IPS-NIHi7 (cell line): Measurements from ENCODE around the gene CENPE.
"Not testable (repeated sequence)": the region's sequence is repeated elsewhere in the genome, so short reads cannot be mapped to it uniquely, and the experiment has no call there.

Source experiments
- DNase-seq: peaks from one replicate; pipeline ENCODE4 v3.0.0; 2012; ENCODE audit warnings: mixed read lengths; ENCODE audit errors: extremely low spot score

Gene CENPE

DNA sequence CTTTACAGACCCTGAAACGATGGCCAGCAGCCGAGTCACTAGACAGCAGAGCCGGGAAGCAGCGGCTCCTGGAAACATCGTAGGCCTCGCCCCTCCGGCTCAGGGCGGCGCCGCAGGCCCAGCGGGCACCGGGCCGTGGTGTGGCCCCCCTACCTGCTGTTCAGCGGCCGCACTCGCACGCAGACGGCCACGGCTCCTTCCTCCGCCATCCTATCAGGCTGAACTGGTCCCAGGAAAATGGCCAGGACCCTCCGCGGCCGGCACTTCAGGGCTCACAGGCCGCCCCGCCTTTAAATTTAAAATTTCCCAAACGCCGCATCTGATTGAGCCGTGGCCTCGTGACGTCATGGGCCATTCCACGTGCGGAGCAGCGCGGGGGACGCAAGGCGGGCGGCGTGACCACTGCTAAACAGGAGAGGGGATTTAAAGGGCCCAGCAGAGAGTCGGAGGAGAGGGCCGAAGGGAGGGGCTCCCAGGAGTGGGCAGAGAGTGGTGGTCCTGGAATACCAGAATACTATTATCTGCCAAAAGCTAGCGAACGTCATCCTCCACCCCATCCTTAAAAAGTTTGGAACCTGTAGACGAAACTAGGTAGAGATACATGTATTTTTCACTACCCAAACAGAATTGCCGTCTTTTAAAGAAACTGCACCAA is at the start of gene CENPE:
Gene CENPE, minus strand, starts transcription at position 233 of the 655 bp plus-strand sequence. Its CDS starts 24 bp downstream, at position 209.
- DNase-seq: peak; percentile 82

- no peak for DNase-seq
These were observed 46.1 kb upstream of the CENPE start for GRCh38 chr4:103244251-103244650.

- not testable (repeated sequence) for DNase-seq
These were observed 32.8 kb upstream of the CENPE start for GRCh38 chr4:103230938-103231337.

DNA sequence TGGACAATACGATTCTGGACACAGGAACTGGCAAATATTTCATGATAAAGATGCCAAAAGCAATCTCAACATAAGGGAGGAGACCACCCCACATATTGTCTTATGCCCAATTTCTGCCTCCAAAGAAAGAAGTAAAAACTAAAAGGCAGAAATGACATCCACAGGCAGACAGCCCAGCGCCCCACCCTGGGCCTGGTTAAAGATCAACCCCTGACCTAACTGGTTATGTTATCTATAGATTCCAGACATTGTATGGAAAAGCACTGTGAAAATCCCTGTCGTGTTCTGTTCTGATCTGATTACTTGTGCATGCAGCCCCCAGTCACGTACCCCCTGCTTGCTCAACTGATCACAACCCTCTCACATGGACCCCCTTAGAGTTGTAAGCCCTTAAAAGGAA is 25.4 kb upstream of the CENPE start:
- not testable (repeated sequence) for DNase-seq

DNA sequence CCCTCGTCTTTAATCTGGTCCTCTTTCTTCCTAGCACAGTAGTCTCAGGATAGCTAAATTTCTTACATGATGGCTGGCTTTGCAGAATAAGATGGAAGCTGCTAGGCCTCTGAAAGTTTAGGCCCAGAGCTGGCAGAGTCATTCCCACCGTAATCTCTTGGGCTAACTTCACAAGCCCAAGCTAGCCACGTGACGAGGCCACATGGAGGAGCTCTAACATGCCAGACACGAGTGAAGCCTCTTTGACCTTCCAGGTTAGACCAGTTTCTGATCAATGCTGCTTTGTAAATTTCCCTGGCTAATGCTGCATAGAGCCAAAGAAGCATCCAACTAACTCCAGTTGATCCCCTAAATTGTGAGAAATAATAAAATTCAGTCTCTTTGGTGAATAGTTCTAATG is 9.5 kb upstream of the CENPE start:
- DNase-seq: peak; percentile 51

GRCh38 chr4:103204111-103204510 is 6.0 kb upstream of the CENPE start:
- no peak for DNase-seq

DNA sequence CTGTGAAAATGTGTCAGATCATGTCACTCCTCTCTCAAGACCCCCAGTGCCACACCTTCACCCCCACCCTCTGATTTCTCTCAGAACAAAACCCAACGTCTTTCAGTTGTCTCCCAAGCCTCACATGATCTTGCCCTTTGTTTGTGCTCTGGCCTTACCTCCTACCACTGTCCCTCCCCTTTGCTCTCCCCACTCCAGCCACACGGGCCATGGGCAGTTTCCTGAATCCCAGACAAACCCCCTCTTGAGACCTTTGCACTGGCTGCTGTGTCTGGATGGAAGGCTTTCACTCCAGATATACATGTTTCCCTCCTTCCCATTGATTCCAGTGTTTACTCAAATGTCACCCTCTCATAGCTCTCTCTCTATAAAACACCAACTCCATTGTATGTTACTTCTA is 3.6 kb upstream of the CENPE start:
- DNase-seq: no peak

GRCh38 chr4:103201253-103201652 is 3.1 kb upstream of the CENPE start:
- DNase-seq: no peak

DNA sequence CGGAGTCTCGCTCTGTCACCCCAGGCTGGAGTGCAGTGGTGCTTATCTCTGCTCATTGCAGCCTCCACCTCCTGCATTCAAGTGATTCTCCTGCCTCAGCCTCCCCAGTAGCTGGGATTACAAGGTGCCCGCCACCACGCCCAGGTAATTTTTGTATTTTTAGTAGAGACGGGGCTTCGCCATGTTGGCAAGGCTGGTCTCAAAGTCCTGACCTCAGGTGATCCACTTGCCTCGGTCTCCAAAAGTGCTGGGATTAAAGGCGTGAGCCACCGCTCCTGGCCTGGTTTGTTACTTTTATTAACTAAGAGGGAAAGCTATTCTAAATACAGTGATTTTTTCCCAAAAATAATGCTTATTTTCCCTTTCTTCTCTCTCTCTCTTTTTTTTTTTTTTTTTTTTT is 866 bp upstream of the CENPE start:
- DNase-seq: no peak

GRCh38 chr4:103197765-103198110 is 405 bp downstream of the CENPE start:
- no peak for DNase-seq

DNA sequence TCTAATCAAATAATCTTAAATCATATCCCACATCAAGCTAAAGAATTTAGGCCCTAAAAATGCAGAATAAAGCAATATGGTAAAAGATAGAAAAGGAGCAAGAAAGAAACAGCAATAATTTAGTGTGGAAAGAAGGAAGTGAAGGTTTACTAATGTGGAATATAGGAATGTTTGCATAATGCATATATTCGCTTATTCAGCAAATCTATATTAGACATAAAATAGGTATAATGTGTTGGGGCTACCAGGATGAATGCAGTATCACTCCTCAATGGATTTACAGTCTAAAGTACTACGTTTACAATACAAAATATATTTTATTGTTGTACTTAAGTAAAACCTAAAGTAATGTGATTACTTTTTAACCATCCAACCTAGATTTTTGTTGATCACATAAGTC is 4.7 kb downstream of the CENPE start:
- DNase-seq: no peak

GRCh38 chr4:103171006-103171405 is 27.1 kb downstream of the CENPE start:
- DNase-seq: no peak

- not testable (repeated sequence) for DNase-seq
These were observed 28.4 kb downstream of the CENPE start for GRCh38 chr4:103169750-103170149.

DNA sequence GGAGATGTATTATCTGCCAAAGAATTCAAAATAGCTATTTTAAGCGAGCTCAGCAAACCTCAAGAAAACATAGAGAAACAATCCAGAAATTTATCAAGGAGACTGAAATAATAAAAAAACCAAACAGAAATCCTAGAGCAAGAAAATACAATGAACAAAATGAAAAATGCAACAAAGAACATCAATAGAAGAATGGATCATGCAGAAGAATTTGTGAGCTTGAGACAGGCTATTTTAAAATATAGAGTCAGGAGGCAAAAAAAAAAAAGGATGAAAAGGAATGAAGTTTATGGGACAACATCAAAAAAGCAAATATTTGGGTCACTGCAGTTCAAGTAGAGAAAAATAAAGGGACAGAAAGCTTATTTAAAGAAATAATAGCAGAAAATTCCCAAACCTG is 29.1 kb downstream of the CENPE start:
- DNase-seq: no peak

GRCh38 chr4:103162176-103162575 is 36.0 kb downstream of the CENPE start:
- no peak for DNase-seq

- DNase-seq: no peak
These were observed 39.4 kb downstream of the CENPE start for GRCh38 chr4:103158760-103159159.

GRCh38 chr4:103156106-103156505 is 42.0 kb downstream of the CENPE start:
- DNase-seq: no peak

- DNase-seq: no peak
These were observed 45.8 kb downstream of the CENPE start for GRCh38 chr4:103152381-103152780.

DNA sequence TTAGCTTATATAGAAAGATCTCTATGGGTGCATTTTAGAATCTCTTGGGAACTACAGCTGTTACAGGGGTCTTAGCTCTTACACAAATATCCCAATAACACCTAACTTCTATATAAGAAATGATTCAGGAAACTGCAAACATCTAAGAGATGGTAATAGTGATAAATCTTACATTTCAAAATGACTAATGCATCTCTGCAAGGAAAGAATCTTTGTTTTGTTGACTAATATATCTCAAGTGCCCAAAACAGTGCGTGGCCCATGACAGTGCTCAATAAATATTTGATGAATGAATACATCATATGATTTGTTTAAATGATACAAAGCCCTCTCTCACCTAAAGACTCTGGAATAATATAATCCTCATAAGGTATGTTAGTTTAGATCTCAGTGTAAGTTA is 47.5 kb downstream of the CENPE start:
- no peak for DNase-seq

DNA sequence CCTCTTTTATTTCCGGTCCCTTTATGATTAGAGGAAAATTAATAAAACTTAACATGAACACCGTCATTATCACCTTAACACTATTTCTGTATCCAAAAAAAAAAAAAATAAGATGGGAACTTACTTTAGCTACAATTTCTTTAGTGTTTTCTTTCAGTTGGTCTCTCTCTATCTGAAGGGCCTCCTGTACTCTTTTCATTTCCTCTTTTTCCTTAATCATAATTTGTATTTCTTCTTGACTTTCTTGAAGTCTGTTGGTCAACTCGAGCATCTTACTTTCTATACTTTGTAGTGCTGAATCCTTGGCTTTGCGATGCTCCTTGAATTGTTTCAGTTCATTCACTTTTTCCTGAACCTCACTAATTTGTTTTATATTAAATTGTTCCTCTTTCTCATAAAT is 53.2 kb downstream of the CENPE start:
- no peak for DNase-seq

DNA sequence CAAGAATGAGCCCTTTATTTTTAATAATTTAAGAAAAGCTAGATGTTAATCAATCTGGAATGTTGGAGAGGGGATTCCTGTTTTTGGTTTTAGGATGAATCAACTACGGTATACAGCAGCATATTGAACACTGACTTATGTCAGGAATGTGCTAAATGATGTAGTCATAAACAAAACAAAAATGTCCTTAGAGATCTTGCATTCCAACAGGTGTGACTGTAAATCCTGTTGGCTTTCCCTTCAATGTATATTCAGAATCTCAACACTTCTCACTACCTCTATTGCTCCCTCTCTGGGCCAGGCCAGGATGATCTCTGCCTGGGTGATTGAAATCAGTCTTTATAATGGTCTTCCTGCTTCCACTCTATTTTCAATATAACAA is 60.7 kb downstream of the CENPE start:
- no peak for DNase-seq

- DNase-seq: no peak
These were observed 61.3 kb downstream of the CENPE start for GRCh38 chr4:103136671-103137445.

GRCh38 chr4:103129174-103129573 is 69.0 kb downstream of the CENPE start:
- DNase-seq: no peak

- no peak for DNase-seq
These were observed 72.0 kb downstream of the CENPE start for GRCh38 chr4:103126126-103126525.
